HFFc6 (cell line): ENCODE data around the gene ZCCHC17. TPM values are rescaled to one million over a fixed set of nuclear protein-coding genes. Genes with fewer than 3 reads are reported as not detected.

ENCODE experiments used
- DNase-seq: peaks from one replicate; pipeline ENCODE4 v3.0.0-alpha.2; 2018
- H3K27ac Mint-ChIP-seq: 2 replicates; pipeline ENCODE4 v1.8.0; 2020; ENCODE audit warnings: mild to moderate bottlenecking, mixed read lengths
- H3K27me3 Mint-ChIP-seq: 2 replicates; pipeline ENCODE4 v1.8.0; 2021; ENCODE audit warnings: mild to moderate bottlenecking, moderate library complexity, mixed read lengths; ENCODE audit not compliant: insufficient read depth
- H3K36me3 Mint-ChIP-seq: 2 replicates; pipeline ENCODE4 v1.8.0; 2021; ENCODE audit warnings: low read depth, mixed read lengths
- H3K4me1 Mint-ChIP-seq: 2 replicates; pipeline ENCODE4 v1.8.0; 2020; ENCODE audit warnings: low read depth, mixed read lengths
- H3K4me3 Mint-ChIP-seq: 2 replicates; pipeline ENCODE4 v1.8.0; 2020; ENCODE audit warnings: mild to moderate bottlenecking, moderate library complexity, mixed read lengths
- H3K9me3 Mint-ChIP-seq: 2 replicates; pipeline ENCODE4 v1.8.0; 2020; ENCODE audit warnings: mild to moderate bottlenecking, mixed read lengths
- total RNA-seq, 6 experiments: library from RNA; stranded (reverse); fragmentation: NEBNext Ultra II Directional; extraction: Animal tissue kit (Norgen Biotek cat#: 25700); gene quantifications; 2 replicates in 1 of 6; 3 replicates in 5 of 6; pipeline ENCODE4 v1.2.3, GENCODE V29; 2021
- TF ChIP-seq, protein P1 (sequence below): fragments of 200-600 bp; sonication (generic); IDR thresholded peaks from 2 replicates; pipeline ENCODE4 v1.5.0; 2021; ENCODE audit warnings: antibody characterized with exemption, mild to moderate bottlenecking

ZCCHC17 gene
- total RNA-seq, 6 experiments from 2014 or later = 37.4 to 42.3 (median 38.6) TPM

DNA sequence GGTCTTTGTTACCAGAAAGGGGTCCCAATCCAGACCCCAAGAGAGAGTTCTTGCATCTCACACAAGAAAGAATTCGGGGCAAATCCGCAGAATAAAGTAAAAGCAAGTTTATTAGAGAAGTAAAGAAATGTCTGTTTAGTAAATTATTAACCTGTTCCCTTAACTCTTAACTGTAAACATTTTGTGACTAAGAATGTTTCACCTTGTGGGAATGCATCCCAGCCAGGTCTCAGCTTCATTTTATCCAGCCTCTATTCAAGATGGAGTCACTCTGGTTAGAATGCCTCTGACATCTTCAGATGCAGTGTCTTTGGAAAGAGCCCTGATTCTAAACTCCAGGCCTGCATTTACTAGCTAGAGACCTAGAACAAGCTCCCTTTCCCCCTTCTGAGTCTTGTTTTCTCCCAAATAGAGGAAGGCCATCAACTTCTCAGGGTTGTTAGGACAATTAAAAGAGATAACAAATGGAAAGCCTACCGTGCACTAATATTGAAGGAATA is 80.6 kb downstream of the ZCCHC17 start:
- peaks cover 4% of the 10 kb centered on the region for H3K27me3 Mint-ChIP-seq
- DNase-seq = no peak
- no peaks in the 10 kb centered on the region; the same call in 1 of the 2 replicates for H3K36me3 Mint-ChIP-seq
- H3K27ac Mint-ChIP-seq = peak overlapping the region; percentile 67
- H3K4me3 Mint-ChIP-seq = no peak overlapping the region
- H3K9me3 Mint-ChIP-seq = no peaks in the 10 kb centered on the region
- TF ChIP-seq, protein P1, sequence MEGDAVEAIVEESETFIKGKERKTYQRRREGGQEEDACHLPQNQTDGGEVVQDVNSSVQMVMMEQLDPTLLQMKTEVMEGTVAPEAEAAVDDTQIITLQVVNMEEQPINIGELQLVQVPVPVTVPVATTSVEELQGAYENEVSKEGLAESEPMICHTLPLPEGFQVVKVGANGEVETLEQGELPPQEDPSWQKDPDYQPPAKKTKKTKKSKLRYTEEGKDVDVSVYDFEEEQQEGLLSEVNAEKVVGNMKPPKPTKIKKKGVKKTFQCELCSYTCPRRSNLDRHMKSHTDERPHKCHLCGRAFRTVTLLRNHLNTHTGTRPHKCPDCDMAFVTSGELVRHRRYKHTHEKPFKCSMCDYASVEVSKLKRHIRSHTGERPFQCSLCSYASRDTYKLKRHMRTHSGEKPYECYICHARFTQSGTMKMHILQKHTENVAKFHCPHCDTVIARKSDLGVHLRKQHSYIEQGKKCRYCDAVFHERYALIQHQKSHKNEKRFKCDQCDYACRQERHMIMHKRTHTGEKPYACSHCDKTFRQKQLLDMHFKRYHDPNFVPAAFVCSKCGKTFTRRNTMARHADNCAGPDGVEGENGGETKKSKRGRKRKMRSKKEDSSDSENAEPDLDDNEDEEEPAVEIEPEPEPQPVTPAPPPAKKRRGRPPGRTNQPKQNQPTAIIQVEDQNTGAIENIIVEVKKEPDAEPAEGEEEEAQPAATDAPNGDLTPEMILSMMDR = no peak
- peaks cover 56% of the 10 kb centered on the region for H3K4me1 Mint-ChIP-seq

DNA sequence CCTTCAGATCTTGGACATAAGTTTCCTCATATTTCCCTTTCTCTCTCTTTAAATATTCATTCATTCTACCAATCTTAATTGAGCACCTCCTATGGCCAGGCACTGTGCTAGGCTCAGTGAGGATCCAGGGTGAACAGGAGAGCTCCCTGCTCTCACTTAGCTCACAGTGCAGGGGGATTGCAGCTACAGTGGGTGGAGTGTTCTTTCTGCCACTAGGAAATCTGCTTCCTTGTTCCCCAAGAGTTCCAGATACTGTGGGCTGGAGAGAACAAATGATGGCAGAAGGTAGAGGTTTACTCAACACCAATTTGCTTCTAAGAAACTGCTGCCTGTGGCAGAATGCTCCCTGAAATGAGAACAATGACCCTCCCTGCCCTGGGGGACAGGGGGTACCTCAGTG is 81.2 kb downstream of the ZCCHC17 start:
- H3K4me1 Mint-ChIP-seq = peaks cover 54% of the 10 kb centered on the region

DNA sequence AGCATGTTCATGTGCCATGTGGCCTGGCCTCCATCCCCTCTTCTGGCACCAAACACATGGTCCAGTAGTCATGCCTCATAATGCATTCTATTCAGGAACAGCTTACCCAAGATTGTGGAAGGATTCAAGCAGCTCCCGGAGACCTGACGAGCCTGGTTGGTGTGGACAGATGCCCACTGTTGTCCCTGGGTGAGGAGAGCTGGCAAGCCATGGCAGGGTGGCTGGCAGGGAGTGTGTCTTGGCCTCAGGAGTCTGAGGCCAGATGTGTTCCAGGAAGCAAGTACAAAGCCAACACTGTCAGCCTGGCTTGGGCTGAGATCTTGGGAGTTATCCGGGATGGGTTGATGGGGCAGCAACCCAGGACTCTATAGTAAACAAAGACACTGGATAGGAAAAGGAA is 83.3 kb downstream of the ZCCHC17 start:
- no peaks in the 10 kb centered on the region for H3K36me3 Mint-ChIP-seq

More for the DNA sequence above, 81.2 kb downstream of the ZCCHC17 start:
- peaks cover 4% of the 10 kb centered on the region for H3K27me3 Mint-ChIP-seq
- no peak overlapping the region for H3K4me3 Mint-ChIP-seq
- H3K9me3 Mint-ChIP-seq = no peaks in the 10 kb centered on the region
- no peak for DNase-seq
- H3K27ac Mint-ChIP-seq = no peak overlapping the region
- TF ChIP-seq, protein P1 = no peak
- H3K36me3 Mint-ChIP-seq = no peaks in the 10 kb centered on the region

DNA sequence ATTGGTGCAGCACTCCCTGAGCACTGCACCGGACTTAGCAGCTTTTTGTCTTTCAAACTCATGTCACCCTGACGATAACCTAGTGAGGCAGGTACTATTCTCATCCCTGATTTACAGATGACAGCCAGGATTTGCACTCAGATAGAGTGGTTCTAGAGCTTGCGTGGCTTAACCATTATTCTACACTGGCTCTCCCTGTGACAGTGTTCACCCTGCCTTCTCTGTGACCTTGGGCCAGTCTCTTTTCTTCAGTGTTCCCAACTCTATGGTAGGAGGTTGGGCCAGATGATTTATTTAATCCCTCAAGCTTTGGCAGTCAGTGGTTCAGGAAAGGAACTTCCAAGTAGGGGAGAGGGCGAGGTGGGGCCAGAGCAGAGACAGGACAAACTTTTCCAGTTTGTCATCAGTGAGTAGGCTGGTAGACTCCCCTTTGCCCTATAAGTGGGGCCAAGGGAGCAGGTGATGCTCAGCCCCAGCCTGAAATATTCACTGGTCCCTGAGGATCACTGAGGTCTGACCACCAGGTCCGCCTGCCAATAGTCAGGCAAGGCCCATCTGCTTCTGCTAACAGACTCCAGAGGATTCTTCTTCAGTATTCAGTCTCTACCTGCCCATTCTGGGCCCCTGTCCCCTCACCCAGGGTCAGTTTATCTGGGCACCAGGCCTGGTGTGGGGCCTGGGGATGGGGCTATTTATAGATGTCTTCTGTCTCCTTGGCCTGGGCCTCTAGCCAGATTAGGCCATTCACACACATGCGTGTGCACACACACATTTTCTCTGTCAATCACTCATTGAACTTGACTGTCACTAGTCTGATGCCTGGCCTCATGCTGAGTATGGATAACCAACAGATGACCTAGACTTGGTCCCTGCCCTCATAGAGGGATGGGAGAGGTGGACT is 84.8 kb downstream of the ZCCHC17 start:
- Mint-ChIP-seq H3K4me1 (peaks cover 27% of the 10 kb centered on the region), H3K4me3 (no peak overlapping the region), H3K27me3 (peaks cover 2% of the 10 kb centered on the region), H3K36me3 (no peaks in the 10 kb centered on the region), H3K9me3 (no peaks in the 10 kb centered on the region), H3K27ac (no peak overlapping the region)
- peak; percentile 9 for DNase-seq
- TF ChIP-seq, protein P1 = no peak

More for the DNA sequence above, 83.3 kb downstream of the ZCCHC17 start:
- Mint-ChIP-seq H3K9me3 (no peaks in the 10 kb centered on the region), H3K27me3 (no peaks in the 10 kb centered on the region; the same call in none of the 2 replicates), H3K4me1 (peaks cover 32% of the 10 kb centered on the region), H3K27ac (no peak overlapping the region), H3K4me3 (no peak overlapping the region)
- TF ChIP-seq, protein P1 = no peak
- DNase-seq = no peak

DNA sequence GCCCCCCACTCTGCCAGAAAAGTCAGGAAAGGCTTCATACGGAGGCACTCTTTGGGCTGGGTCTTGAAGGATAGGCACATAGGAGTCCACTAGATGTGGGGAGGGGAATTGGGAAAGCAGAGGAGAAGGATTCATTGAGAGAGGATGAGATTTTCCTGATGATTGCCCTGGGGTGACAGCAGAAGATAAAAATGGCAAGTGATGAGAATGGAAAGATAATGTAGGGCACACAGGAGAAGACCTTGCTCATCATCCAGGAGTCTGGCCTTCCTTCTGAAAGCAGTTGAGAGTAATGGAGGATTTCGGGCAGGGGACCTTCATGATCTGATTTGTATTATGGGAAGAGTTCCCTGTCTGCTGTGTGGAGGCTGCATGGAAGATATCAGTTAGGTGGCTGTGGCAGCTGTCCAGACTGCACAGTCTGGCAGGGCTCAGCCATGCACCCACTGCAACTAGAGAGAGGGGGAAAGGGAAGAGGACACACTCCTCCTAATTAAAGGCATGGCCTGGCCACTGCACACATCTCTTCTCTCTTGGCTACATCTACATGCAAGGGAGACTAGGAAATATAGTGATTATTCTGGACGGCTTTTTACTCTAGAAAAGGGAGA is 85.7 kb downstream of the ZCCHC17 start:
- TF ChIP-seq, protein P1 = no peak
- no peak overlapping the region for H3K4me3 Mint-ChIP-seq
- H3K27me3 Mint-ChIP-seq = peaks cover 7% of the 10 kb centered on the region
- no peaks in the 10 kb centered on the region for H3K36me3 Mint-ChIP-seq
- H3K9me3 Mint-ChIP-seq = no peaks in the 10 kb centered on the region
- H3K4me1 Mint-ChIP-seq = peaks cover 21% of the 10 kb centered on the region
- no peak overlapping the region for H3K27ac Mint-ChIP-seq
- no peak for DNase-seq
